GM21423 (cell line): ENCODE data around the gene DIP2A.
"Not testable (repeated sequence)": the region's sequence is repeated elsewhere in the genome, so short reads cannot be mapped to it uniquely, and the experiment has no call there.

Experiments
- ATAC-seq: cut with Tn5 transposase; IDR thresholded peaks from one replicate; pipeline ENCODE4 v1.9.1; 2021; ENCODE audit warnings: mild to moderate bottlenecking, moderate library complexity; ENCODE audit not compliant: unreplicated experiment

The DIP2A gene

DNA sequence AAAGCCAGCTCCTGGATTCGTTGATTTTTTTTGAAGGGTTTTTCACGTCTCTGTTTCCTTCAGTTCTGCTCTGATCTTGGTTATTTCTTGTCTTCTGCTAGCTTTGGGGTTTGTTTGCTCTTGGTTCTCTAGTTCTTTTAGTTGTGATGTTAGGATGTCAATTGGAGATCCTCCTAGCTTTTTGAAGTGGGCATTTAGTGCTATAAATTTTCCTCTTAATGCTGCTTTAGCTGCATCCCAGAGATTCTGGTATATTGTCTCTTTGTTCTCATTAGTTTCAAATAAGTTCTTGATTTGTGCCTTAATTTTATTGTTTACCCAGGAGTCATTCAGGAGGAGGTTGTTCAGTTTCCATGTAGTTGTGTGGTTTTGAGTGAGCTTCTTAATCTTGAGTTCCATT, 120.7 kb downstream of the DIP2A start:
- not testable (repeated sequence) for ATAC-seq

DNA sequence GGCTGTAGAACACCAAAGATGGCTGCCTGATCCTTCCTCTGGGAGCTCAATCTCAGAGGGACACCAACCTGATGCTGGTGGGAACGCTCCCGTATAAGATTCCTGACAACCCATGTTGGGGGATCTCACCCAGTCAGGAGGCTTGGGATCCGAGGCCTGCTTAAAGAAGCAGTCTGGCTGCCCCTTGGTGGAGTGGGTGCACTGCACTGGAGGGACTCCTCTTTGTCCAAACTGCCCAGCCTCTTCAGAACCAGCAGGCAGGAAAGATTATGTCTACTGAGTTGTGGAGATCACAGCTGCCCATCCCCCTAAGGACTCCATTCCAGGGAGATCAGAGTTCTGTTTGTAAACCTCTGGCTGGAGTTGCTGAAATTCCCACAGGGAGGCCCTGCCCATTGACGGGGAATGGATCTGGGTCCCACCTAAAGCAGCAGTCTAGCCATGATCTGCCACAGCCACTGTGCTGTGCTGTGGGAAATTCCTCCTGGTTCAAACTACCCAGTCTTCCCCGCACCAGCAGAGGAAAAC, 123.2 kb downstream of the DIP2A start:
- ATAC-seq, result no peak

DNA sequence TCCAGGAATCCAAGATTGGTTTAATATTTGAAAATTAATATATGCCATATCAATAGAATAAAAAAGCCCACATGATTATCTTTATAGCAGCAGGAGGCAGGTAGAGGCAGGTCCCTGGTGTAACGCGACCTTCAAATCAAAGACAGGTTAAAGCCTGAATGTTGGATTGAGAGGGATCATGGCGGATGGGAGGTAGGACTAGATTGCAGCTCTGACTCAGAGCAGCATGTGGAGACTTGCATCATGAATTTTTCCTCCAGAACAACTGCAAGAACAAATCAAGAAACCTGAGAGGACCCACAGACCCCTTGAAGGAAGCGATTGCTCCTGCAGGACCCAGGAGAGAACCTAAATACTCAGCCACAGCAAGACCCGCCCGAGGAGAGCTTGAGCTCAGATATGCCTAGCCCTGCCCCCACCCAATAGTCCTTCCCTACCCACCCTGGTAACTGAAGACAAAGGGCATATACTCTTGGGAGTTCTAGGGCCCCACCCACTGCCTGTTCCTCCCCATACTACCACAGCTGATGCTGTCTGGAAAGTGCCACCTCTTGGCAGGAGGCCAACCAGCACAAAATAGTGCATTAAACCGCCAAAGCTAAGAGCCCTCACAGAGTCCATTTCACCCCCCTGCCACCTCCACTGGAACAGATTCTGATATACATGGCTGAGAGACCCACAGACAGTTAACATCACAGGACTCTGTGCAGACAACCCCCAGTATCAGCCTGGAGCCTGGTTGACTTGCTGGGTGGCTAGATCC, 126.7 kb downstream of the DIP2A start:
- ATAC-seq, result no peak

DNA sequence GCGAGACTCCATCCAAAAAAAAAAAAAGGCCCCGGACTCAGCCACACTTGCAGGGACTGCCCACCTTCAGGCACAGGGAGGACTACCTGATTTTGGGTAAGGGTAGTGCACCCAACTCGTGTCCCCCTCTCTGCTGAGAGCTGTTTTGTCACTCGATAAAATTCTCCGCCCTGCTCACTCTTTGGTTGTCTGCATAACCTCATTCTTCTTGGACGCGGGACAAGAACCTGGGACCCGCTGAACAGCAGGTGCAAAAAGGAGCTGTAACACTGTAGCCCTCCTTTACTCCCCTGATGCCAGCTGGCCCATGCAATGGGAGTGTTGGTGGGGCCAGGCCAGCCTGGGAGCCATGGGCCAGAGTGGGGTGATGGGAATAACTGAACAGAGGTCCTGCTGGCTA, 135.6 kb downstream of the DIP2A start:
- no peak for ATAC-seq

DNA sequence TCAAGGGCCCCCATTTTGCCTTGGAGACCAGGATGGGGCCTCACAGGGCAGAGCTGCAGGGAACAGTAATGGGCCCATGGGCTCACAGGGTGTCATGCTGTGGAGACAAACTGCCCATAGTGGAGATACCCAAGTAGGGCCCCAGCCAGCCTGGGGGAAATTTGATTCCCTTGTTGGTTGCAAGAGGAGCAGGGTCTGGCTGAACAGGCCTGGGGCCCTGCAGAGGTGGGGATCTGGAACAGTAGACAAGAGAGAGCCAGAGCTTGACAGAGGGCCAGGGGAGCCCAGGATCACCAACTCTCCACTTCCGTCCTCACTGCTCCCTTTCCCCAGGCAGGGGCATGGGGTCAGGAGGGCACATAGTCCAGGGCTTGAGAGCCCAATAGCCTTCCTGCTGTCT, 137.5 kb downstream of the DIP2A start:
- no peak for ATAC-seq

DNA sequence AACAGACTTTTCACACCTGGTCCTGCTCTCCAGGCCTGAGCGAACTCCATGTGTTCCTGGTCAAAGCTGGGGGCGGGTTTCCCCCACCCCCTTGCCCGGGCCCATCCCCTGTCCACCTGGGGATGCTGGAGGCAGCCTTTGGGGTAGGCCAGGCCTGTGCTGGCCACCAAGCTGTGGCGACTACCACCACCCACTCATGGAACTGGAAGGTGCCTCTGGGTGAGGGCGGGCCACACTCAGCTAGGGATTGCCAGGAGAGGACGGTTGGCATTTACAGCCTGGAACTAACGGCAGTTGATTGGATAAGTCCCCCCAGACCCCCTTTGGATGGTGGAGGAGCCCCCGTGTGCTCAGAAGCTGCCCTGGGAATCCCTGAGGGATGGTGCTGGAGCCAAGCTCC, 138.3 kb downstream of the DIP2A start:
- ATAC-seq, result no peak

DNA sequence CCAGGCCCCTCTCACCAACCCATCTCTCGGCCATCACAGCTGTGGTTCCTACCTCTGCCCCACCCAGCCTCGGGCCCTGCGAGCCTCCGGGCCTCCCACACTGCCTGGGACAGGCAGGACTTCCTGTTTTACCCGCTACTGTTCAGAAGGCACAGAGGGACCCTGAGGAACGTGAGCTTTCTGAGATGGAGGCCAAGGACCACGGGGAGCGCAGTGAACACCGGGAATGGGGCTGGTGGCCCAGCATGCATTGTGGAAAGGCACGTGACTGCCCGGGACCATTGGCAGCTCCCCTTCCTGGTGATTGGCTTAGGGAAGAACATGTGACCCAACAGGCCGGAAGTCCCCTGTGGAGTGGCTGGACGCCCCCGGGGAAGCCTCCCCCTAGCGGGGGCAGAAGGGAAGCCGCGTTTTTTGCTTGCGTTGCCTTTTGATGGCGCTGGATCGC, 139.2 kb downstream of the DIP2A start:
- no peak for ATAC-seq

DNA sequence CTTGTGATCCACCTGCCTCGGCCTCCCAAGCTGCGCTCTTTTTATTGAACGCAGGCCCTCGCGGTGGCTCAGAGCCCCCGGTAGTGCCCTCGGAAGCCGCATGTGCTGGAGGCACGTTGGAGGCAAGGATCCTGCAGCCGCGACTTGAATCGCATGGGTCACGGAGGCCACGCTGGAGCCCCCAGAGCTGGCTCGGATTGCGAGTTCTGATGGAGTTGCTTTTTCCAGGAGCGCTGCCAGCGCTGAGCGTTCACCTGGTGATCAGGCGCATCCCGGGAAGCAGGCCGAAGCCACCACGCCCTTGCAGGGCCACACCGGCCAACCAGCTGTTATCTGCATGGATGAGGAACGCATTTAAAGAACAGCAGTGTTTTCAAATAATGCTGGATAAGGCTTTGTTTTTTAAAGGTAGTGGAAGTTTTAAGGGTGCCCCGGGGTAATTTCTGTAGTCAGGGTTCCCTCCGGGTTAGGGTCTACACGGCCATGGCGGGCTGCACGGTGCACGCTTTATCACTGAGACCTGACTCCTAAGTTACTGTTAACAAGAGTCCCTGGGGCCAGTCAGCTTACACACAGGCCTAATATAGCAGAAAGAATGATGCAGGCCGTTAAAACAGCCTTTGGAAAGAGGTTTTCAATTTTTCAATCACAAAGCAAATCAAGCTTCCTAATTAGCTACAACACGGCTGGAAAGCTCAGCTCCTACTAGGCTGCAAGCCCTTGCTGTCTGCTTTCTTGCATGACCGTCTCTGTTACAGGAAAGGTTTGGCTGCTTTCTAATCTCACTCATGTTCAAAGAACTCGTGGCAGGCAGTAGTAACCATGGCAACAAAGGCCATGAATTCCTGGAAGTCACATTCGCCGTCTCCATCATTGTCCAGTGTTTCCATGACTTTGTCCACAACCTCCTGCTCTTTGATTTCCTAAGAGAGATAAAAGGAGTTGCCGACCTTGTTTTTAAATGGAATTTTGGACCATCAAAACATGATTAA, 140.2 kb downstream of the DIP2A start:
- ATAC-seq, result no peak

DNA sequence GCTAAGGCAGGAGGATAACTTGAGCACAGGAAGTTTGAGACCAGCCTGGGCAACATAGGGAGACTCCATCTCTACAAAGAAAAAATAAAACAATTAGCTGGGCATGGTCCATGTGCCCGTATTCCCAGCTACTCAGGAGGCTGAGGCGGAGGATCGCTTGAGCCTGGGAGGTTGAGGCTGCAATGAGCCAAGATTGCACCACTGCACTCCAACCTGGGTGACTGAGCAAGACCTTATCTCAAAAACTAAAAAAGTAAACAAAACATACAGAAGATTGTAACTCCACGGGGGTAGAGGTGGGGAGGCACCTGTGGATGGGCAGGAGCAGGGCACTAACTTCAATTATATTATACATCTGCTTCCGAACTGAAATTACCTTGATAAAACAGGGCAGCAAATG, 141.6 kb downstream of the DIP2A start:
- ATAC-seq, result no peak

DNA sequence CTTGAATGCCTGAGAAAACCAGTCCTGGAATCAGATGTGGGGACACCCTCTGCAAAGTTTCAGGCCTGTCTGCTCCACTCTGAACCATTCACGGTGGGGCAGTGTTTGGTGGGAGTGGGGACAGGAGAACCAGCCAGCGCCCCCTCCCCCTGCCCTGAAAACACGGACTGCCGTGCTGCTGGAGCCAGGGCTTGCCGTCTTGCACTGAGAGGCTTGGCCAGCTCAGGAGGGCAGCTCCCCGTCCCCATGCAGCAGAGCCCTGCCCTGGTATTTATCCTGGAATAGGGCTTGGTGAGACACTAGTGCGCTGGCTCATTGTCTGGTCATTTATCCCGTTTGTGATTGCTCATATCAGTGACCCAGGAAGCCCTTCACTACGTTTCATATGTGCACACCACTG, 142.3 kb downstream of the DIP2A start:
- ATAC-seq, result no peak

DNA sequence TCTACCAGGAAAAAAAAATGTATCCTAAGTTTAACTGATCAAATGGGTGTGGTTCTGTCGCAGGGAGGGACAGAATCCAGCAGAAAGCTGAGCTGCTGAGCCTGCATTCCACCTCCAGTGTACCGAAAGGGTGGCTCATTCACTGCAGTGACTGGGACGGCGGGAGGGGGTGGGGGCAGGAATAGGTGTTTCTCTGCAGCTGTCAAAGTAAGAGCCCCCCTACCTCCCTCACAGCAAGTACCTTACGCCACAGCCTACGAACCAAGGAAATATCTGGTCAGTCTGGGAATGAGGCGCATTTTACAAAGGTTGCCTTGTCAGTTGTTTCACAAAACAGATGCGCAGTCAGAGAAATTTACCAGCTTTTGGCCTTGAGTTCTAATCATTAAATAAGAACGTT, 144.5 kb downstream of the DIP2A start:
- ATAC-seq, result no peak

DNA sequence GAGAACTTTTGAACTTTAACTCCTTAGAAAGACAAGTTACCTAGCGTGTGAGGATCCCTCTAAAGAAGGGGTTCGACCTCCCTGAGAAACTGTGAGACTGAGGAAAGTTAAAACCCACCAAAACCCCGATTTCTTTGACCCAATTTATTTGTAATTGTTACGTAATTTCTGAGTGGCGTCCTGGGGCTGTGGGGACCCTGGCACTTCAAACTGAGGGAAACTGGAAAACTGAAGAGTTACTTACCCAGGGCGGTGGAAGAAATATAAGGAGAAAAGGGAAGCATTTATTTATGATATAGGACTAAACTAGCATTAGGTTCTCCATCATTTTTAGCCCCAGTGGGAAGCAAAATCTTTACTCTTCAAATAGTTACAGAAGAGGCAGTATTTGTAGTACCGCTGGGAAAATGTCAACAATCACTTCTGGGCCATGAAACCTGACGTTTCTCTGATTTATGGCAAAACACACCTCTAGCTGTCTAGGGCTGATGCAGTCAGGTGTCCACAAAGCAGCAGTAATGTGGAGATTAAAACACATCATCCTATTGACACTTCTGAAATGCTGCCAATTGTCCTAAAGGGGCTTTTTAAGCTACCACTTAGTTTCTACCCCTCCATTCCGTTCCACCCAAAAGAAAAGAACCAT, 145.8 kb downstream of the DIP2A start:
- ATAC-seq, result no peak

DNA sequence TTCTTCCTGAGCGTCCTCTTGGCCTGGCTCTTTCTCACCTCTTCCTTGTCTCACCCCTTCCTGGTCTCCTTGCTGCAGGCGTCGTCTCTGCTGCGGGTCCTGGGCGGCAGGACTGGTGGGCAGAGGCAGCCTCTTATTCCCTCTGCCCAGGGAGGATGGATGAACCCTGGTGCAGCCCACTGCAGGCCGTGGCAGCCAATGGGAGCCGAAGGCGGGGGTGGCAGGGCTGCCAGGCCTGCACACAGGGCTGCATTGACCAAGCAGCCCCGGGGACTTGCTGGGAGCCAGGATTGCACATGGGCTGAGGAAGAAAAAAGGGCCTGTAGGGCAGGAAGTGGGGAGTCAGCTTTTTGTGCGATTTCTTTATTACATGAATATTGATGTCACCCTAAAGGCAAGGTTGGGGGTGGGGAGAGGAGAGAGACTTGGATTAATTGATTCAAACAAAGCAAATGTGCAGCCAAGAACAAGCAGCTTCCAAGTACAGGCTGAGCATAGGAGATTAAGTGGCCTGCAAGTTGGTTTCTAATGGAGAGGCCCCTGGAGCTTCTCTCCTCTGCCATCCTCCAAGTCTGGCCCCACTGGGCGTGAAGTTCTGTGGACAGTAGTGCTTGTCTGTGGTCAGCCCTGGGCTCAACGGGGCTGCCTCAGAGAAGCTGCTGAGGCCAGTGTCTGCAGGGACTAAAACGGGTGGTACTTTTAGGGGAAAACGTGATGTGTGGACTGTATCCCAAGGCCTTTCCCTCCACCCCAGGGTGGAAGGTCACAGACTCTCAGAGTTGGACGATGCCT, 146.5 kb downstream of the DIP2A start, which contains the start of gene S100B:
Gene S100B, minus strand, starts transcription at position 108 of the 792 bp plus-strand sequence. CDS start 2,667 bp downstream, outside the sequence.
- ATAC-seq, result no peak

DNA sequence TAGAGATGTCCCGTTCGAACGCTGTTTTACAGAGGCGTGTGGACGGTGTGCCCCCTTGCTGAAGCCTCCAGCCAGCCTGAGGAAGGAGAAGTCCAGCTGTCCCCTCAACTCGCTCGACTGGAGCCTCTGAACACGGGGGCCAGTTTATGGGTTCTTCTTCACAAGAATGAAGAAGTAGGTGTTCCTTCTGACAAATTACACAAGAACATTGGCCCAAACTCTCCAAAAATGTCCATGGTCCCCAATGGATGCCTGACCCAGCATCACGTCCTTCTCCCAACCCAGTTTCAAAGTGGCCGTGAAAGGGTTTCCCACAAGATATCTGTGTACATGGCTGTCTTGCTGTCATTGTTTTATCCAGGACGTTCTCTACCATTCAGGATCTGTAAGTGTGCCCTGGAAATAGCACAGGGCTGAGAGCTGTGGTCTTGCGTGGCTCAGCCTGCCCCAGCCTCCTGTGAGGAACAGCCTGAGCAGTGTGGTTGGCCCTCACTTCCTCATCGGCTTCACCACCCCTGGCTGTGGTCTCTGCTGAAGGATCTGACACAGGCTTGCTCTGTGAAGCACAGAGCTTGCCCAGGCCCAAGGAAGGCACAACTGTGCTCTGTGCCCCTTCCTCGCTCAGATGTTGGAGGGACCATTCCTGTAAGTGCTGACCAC, 147.2 kb downstream of the DIP2A start:
- no peak for ATAC-seq

DNA sequence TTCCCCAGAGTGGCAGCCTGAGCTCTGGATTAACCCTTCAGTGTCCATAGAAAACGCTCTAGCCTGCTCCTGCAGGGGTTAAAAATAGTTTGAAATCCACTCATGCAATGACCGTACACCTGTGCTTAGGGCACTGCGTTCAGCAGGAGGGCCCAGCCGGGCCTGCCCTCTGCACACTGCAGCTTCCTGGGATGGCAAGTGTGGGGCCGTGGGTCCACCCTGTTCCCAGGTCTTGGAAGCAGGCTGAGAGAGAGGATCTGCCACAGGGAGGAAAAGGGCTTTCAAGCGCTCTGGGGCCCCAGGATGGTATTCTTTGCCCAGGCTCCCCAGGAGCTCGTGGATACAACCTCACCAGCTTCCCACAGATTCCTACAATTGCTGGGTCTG, 147.7 kb downstream of the DIP2A start:
- ATAC-seq, result no peak

DNA sequence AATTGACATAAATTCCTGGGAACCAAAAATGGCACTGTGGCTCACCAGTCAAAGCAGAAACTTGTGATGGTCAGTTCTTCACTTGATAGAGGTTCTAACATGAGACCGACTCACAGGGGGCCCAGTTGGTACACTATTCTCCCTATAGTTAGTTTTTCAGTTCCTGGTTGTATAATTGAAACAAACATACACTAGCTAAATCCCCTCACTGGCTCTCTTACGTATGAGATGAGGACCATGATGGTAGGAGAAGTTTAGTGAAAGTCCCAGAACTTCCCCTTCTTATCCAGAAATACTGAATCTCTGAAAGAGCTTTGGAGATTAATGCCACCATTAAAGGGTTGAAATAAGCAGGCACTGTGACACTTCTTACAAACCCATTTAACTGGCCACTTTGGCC, 148.9 kb downstream of the DIP2A start:
- ATAC-seq, result no peak

DNA sequence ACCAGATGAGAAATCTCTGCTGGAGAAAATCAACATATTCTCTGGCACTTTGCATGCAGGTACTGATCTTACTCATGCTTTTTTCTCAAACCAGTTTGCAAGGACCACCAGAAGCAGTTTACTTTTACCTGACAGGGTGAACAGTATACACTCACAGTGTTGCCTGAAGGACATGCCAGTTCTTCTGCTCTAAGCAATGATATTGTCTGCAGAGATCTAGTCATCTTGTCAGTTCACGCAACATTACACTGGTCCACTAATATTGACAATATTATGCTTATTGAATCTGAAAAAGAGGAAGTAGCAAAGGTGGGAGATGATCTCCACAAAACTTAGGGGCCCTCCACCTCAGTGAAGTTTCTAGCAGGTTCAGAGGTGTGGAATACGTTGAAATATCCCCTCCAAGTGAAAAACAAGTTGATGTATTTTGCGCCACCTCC, 150.0 kb downstream of the DIP2A start:
- ATAC-seq, result no peak

DNA sequence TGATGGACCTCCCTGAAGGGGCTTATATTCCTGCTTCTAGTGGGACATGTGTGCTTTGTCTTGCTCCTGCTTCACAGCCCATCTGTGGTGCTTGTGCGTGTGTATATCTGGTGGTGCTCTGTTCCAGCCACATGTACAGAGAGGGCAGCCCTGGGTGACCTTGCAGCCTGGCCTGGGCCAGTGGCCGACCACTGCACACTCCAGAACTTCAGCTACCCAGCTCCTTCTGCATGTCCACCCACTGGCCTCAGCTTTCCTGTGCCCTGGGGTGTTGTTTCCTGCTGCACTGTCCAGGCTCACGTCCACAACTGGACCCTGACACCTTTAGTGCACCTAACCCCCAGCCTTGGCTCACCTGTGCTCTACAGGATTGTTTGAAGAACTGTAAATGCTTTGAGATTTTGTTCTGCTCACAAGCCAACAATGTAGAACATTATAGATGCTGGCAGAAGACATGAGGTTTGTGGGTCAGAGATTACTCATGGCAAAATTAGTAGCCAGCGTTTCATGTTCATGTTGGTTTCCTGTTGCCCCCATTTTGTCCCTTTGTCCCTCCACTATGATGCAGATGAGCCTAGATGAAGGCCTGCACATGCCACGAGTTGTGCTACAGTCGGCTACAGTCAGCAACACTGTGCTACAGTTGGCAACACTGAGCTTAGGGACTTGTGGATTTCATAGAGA, 151.5 kb downstream of the DIP2A start:
- no peak for ATAC-seq

DNA sequence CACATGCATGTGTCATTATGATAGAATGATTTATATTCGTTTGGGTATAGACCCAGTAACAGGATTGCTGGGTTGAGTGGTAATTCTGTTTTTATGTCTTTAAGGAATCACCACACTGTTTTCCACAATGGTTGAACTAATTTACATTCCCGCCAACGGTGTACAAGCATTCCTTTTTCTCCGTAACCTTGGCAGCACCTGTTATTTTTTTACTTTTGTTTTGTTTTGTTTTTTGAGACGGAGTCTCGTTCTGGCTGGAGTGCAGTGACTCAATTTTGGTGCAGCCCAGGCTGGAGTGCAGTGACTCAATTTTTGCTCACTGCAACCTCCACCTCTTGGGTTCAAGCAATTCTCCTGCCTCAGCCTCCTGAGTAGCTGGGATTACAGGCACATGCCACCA, 154.7 kb downstream of the DIP2A start:
- no peak for ATAC-seq
